Bronchial epithelial cell (primary cell): ENCODE measurements around the gene LLCFC1. TPM values are rescaled to one million over a fixed set of nuclear protein-coding genes. Genes with fewer than 3 reads are reported as not detected.

ENCODE experiments used
- DNase-seq: peaks from one replicate; pipeline ENCODE4 v3.0.0-alpha.2; 2010; ENCODE audit warnings: low read depth
- FAIRE-seq: peaks from 2 replicates; lab custom pipeline; 2011; peaks lifted over from hg19 to GRCh38; lab: Jason Lieb, UNC
- H3K27me3 ChIP-seq: 2 replicates; pipeline ENCODE4 v1.5.1; 2011; ENCODE audit warnings: low read length; ENCODE audit not compliant: control insufficient read depth, insufficient read depth
- H3K36me3 ChIP-seq: 2 replicates; pipeline ENCODE4 v1.5.1; 2011; ENCODE audit warnings: low read length; ENCODE audit not compliant: control insufficient read depth, insufficient read depth
- H3K4me3 ChIP-seq: 2 replicates; pipeline ENCODE4 v1.5.1; 2011; ENCODE audit warnings: mild to moderate bottlenecking, low read depth, low read length, control low read depth
- total RNA-seq: library from RNA; depleted of rRNA; stranded (reverse); fragments of >200 nt; gene quantifications from 2 replicates; pipeline ENCODE4 v1.2.1, GENCODE V29; 2014
- TF ChIP-seq, protein P1 (sequence below): IDR thresholded peaks from 2 replicates; pipeline ENCODE4 v1.5.1; 2011; ENCODE audit warnings: mild to moderate bottlenecking, moderate library complexity, low read length, control low read depth, inconsistent platforms; ENCODE audit not compliant: insufficient read depth, severe bottlenecking

LLCFC1 gene
- total RNA-seq, 1 donor from 2014 or later = not detected

DNA sequence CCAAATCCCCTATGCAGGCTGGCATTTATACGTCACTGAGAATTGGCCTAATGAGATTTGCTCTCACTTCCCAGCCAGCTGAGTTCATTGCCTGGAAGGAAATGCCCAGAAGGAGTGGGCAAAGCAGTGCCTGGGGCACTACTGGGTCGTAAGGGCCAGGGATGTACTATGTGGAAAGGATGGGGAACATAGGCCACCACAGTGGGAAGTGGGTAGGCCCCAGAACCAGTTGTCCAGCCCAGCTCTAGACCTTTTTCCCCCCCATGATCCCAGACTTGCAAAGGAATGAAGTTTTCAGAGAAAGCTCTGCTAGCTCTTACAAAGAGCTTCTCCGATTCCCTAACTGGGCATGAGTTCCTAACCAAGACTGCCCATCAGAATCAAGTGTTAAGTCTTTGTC is 19.6 kb upstream of the LLCFC1 start:
- no peak for FAIRE-seq
- no peak overlapping the region for H3K4me3 ChIP-seq
- no peak for DNase-seq
- TF ChIP-seq, protein P1, sequence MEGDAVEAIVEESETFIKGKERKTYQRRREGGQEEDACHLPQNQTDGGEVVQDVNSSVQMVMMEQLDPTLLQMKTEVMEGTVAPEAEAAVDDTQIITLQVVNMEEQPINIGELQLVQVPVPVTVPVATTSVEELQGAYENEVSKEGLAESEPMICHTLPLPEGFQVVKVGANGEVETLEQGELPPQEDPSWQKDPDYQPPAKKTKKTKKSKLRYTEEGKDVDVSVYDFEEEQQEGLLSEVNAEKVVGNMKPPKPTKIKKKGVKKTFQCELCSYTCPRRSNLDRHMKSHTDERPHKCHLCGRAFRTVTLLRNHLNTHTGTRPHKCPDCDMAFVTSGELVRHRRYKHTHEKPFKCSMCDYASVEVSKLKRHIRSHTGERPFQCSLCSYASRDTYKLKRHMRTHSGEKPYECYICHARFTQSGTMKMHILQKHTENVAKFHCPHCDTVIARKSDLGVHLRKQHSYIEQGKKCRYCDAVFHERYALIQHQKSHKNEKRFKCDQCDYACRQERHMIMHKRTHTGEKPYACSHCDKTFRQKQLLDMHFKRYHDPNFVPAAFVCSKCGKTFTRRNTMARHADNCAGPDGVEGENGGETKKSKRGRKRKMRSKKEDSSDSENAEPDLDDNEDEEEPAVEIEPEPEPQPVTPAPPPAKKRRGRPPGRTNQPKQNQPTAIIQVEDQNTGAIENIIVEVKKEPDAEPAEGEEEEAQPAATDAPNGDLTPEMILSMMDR = no peak
- no peaks in the 10 kb centered on the region for H3K36me3 ChIP-seq
- H3K27me3 ChIP-seq = no peaks in the 10 kb centered on the region

DNA sequence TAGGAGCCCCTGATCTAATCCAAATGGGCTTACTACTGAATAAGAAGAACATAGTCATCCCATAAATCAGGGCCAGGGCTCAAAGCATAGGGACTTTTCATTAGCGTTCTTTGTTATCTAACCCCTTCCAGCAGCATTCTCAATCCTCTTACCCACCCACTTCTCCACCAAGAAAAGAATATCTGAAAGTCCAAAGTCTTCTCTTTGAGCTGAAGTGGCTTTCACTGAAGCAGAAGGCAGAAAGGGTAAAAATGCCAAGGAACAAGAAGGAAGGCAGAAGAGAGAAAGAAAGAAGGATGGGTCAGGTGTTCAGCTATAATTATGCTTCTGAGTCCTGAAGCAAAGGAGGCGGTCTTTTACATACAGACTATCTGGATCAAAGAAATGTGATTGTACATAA is 15.9 kb upstream of the LLCFC1 start:
- FAIRE-seq = no peak
- no peaks in the 10 kb centered on the region for H3K27me3 ChIP-seq

DNA sequence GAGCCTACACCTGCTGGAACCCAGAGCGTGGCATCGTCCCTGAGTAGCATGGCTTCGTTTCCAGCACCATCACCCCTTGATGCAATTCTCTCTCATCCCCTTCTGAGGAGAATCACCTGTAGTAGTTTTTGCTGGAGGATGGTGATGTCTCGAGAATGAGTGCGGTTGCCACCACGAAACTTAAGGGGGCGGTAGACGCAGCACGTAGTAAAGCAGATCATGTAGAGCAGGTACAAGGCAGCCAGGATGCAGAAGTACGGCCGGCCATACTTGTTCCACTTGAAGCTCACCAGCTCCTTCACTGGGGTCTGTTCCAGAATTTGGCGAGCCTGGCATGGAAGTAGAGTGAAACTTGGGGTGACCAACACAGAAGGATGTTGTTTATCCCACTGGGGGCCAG is 13.9 kb upstream of the LLCFC1 start:
- Histone ChIP-seq H3K4me3 (no peak overlapping the region), H3K36me3 (no peaks in the 10 kb centered on the region), H3K27me3 (no peaks in the 10 kb centered on the region)
- DNase-seq = no peak
- no peak for FAIRE-seq
- TF ChIP-seq, protein P1 = no peak

More for the DNA sequence above, 15.9 kb upstream of the LLCFC1 start:
- TF ChIP-seq, protein P1 = no peak
- H3K36me3 ChIP-seq = no peaks in the 10 kb centered on the region
- no peak for DNase-seq
- H3K4me3 ChIP-seq = no peak overlapping the region

DNA sequence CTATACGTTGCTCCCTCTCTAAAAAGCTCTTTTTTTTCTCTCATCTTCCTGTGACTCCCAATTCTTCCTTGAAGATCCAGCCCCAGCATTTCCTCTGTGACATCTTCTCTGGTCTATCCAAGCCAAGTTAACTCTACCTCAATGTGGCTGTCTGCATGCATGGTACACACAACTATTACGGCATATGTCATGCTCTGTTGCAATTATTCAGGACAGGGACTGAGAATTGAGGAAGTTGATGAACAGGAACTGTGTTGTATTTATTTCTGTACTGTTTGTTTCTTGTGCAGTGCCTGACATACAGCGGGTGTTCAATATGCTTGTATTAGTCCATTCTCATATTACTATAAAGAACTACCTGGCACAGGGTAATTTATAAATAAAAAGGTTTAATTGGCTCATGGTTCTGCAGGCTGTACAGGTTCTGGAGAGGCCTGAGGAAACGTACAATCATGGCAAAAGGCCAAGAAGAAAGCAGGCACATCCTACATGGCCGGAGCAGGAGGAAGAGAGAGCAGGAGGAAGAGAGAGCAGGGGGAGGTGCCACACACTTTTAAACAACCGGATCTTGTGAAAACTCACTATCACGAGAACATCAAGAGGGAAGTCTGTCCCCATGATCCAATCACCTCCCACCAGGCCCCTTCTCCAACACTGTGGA is 12.1 kb upstream of the LLCFC1 start:
- Histone ChIP-seq H3K36me3 (no peaks in the 10 kb centered on the region), H3K4me3 (no peak overlapping the region), H3K27me3 (no peaks in the 10 kb centered on the region)
- no peak for FAIRE-seq
- TF ChIP-seq, protein P1 = no peak
- no peak for DNase-seq

DNA sequence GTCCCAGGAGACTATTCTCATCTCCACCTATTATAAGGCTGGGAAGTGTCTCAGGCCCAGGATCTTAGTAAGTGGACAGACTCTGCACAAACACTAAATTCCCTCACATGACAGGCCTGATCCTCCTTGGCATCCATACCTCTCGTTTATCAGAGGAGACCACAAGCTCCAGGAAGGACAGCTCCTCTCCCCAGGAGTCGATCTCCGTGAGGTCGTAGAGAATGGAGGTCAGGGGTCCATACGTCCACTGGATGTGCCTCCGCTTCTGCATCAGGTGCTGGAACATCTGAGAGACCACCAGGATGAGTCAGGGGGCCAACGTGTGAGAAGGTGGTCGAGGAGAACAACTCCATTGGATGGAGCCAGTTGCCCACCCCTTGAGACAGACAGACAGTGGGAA is 11.3 kb upstream of the LLCFC1 start:
- H3K36me3 ChIP-seq = no peaks in the 10 kb centered on the region
- FAIRE-seq = no peak
- peaks cover 2% of the 10 kb centered on the region for H3K27me3 ChIP-seq
- TF ChIP-seq, protein P1 = no peak
- H3K4me3 ChIP-seq = no peak overlapping the region
- DNase-seq = no peak
